ENCODE measurements around the gene LY9.

The LY9 gene

DNA sequence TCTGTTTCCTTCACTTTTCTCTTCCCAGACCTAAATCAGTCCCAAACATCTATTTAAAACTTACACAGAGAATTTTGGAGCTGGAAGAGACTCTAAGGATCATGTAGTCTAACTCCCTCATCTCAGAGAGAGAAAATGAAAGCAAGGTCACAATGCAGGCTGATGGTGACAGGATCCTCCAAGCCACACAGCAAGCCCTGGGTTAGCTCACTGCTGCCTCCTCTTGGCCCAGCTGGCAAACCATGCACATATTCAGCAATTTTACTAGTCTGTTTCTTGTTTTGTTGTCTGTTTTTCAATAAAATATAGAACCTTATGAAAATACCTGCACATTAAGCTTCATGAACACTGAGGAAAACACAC lies 27.7 kb upstream of the LY9 start:
- in situ Hi-C loops (cut with HindIII; ENCODE audit: low sequenced_read_pairs), result no loop called here
- H3K4me3 ChIP-seq (ENCODE audit: low read depth, low read length), result no peak overlapping the region
- no peak for DNase-seq (ENCODE audit: low read depth, low spot score)
- TF ChIP-seq, protein P1, sequence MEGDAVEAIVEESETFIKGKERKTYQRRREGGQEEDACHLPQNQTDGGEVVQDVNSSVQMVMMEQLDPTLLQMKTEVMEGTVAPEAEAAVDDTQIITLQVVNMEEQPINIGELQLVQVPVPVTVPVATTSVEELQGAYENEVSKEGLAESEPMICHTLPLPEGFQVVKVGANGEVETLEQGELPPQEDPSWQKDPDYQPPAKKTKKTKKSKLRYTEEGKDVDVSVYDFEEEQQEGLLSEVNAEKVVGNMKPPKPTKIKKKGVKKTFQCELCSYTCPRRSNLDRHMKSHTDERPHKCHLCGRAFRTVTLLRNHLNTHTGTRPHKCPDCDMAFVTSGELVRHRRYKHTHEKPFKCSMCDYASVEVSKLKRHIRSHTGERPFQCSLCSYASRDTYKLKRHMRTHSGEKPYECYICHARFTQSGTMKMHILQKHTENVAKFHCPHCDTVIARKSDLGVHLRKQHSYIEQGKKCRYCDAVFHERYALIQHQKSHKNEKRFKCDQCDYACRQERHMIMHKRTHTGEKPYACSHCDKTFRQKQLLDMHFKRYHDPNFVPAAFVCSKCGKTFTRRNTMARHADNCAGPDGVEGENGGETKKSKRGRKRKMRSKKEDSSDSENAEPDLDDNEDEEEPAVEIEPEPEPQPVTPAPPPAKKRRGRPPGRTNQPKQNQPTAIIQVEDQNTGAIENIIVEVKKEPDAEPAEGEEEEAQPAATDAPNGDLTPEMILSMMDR (IDR thresholded peaks at IDR 0.05; ENCODE audit: low read depth, low read length), result no peak

DNA sequence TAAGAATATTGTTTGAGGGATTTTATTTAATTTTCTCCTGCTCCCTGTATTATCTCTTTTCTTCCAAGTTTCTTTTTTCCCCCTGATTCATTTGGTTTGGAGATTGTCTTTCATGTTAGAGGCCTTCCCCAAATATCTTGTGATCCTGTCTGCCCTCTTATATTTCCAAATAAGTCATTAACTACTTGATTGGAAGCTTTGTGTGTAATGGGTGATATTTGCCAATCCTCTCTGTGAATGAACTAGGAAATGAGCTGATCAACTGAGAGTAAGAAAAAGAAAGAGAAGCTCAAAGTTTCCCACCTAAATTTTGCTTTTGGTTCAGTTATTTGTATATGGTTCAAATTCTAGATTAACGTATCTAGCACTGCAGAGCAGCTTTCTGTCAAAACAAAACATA lies 23.6 kb upstream of the LY9 start:
- no peak overlapping the region for H3K4me3 ChIP-seq (ENCODE audit: low read depth, low read length)
- TF ChIP-seq, protein P1 (IDR thresholded peaks at IDR 0.05; ENCODE audit: low read depth, low read length), result no peak
- DNase-seq (ENCODE audit: low read depth, low spot score), result no peak
- in situ Hi-C loops (cut with HindIII; ENCODE audit: low sequenced_read_pairs), result no loop called here

DNA sequence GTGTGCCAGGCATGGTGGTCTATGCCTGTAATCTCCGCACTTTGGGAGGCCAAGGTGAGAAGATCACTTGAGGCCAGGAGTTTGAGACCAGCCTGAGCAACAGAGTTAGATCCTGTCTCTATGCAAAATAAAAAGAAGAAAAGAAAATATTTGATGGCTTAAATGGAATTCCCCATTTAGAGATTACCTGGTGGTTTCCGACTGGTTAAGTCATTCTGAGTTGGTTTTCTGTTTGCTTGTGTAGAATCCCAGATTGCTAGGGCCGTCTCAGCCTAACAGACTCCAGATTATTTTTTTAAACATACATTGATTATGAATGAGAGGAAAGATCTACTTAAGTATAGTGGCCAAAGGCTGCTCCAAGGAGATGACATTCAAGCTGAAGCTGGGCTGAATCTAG lies 22.9 kb upstream of the LY9 start:
- TF ChIP-seq, protein P1 (IDR thresholded peaks at IDR 0.05; ENCODE audit: low read depth, low read length), result no peak
- in situ Hi-C loops (cut with HindIII; ENCODE audit: low sequenced_read_pairs), result no loop called here
- DNase-seq (ENCODE audit: low read depth, low spot score), result no peak
- H3K4me3 ChIP-seq (ENCODE audit: low read depth, low read length), result no peak overlapping the region

DNA sequence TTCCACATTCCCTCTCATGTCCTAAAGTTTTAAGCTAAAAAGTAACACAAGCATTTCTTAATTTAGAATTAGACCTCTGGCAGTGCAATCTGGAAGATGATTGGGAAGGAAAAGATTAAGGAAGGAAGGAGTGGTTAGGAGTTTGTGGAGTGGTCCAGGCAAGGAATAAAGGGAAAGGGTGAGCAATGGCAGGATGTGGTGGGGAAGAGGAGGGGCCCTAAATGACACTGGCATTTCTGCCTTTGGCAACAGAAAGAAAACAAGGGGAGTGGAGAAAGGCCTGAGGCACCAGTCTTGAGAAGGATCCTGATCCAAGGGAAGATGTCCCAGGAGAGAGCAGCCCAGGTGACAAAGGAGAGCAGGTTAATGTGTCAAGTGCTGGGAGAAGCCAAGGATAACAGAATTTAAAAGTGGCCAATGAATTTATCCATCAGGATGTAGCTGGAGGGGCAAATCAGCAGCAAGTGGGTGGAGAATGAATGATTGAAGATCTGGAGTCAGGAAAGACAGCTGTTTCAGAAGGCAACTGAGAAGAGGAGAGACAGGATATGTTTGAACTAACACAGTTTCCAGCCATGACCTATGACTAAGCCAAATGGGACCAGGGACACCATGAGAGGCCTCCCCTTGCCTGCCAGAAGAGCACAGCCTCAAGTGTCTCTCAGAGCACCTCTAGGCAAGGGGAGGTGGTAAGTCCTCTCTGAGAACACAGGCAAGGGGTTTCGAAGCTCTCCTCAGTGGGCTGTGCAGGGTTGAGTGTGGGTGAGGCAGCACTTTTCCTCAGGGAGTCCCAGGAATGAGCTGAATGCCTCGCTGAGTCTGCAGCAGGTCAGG lies 20.9 kb upstream of the LY9 start:
- no peak for DNase-seq (ENCODE audit: low read depth, low spot score)
- no peak overlapping the region for H3K4me3 ChIP-seq (ENCODE audit: low read depth, low read length)
- in situ Hi-C loops (cut with HindIII; ENCODE audit: low sequenced_read_pairs), result no loop called here
- TF ChIP-seq, protein P1 (IDR thresholded peaks at IDR 0.05; ENCODE audit: low read depth, low read length), result no peak

DNA sequence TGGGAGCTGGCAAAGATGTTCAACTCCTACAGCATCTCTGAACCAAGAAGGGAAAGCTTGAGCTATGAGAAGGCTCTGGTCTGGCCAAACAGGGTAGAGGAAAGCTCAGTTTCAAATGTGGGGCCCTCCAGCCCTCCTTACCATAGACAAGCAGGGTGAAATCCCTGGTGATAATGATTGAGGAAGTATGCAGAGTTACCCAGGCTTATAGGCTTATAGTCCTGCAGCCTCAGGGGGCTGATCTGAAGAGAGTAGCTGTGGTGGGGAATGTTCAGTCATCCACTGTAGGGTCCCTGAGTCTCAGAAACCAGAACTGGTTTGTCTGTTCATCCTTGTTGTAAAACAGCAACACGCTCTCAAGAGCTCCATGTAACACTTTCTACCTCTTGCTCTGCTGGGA lies 19.8 kb upstream of the LY9 start:
- no peak for DNase-seq (ENCODE audit: low read depth, low spot score)

DNA sequence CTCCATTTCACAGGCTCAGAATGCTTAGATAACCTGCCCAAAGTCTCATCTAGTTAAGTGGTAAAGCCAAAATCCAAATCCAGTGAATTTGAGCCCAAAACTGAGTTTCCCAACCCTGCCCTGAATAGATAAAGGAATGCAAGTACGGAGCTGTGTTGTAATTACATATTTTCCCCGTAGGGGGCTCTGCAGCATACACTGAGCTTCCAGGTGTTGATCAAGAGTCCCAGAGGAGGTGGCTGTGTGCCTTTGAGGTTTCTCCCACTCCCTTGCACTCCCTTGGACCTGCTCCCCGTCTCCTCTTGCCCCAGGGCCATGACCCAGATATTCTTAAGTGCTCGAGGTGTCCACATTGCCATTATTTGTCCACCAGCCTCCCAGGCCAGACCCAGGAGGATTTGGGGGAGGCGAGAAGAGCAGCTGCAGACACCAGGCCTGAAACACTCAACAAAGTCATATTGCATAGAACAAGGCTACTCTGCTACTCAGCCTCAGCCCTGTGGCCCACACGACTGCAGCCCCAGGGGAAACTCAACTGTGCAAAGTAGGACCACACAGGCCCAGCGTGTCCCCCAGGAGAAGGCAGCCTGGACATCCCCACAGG lies 18.4 kb upstream of the LY9 start:
- in situ Hi-C loops (cut with HindIII; ENCODE audit: low sequenced_read_pairs), result no loop called here
- TF ChIP-seq, protein P1 (IDR thresholded peaks at IDR 0.05; ENCODE audit: low read depth, low read length), result peak; percentile 29
- no peak overlapping the region for H3K4me3 ChIP-seq (ENCODE audit: low read depth, low read length)
- no peak for DNase-seq (ENCODE audit: low read depth, low spot score)

More for the DNA sequence above, 19.8 kb upstream of the LY9 start:
- no peak overlapping the region for H3K4me3 ChIP-seq (ENCODE audit: low read depth, low read length)
- TF ChIP-seq, protein P1 (IDR thresholded peaks at IDR 0.05; ENCODE audit: low read depth, low read length), result no peak
- in situ Hi-C loops (cut with HindIII; ENCODE audit: low sequenced_read_pairs), result no loop called here
